ENCODE results near the gene HNRNPUL1. TPM values are rescaled to one million over a fixed set of nuclear protein-coding genes. Genes with fewer than 3 reads are reported as not detected.

The HNRNPUL1 gene
- total RNA-seq, 1 donor from 2014 or later, result 132 TPM

DNA sequence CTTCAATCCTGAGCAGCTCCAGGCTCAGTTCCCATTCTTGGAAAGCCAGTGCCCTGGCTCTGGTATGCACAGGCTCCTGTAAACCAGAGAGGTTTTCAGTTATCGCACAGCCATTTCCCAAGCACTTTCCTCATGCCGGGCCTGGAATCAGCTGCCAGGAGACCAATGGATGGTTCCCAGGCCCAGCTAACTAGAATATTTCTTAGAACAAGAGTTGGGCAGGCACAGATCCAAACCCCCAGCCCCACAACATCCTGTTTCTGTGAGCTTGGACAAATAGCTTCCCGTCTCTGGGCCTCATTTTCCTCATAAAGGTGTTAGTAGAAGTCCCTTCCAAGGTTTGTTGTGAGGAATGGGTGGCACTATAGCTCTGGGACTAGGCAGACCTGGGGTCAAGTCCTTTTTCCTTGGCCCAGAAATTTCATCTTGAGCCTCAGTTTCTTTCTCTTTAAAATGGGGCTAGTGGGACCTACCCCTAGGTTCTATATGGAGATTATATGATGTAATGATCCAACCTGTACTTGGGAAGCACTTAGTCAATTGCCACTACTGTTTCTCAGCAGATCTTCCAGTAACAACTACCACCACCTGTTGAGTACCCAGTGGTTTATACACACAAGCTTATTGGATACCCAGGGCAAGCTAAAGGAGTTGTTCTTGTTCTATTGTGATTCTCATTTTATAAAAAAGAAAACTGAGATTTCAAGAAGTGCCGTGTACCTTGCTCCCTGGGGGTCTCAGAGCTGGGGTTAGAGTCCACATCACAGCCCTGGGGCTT is 40.7 kb downstream of the HNRNPUL1 start:
- H3K27me3 ChIP-seq (ENCODE audit: control insufficient read depth, insufficient read depth, low read length), result no peaks in the 10 kb centered on the region
- H3K36me3 ChIP-seq (ENCODE audit: control insufficient read depth, insufficient read depth, low read length), result peaks cover 5% of the 10 kb centered on the region
- no peak for DNase-seq (ENCODE audit: low read depth)
- H3K4me3 ChIP-seq (ENCODE audit: low read depth, low read length), result no peak overlapping the region
- TF ChIP-seq, protein P1, sequence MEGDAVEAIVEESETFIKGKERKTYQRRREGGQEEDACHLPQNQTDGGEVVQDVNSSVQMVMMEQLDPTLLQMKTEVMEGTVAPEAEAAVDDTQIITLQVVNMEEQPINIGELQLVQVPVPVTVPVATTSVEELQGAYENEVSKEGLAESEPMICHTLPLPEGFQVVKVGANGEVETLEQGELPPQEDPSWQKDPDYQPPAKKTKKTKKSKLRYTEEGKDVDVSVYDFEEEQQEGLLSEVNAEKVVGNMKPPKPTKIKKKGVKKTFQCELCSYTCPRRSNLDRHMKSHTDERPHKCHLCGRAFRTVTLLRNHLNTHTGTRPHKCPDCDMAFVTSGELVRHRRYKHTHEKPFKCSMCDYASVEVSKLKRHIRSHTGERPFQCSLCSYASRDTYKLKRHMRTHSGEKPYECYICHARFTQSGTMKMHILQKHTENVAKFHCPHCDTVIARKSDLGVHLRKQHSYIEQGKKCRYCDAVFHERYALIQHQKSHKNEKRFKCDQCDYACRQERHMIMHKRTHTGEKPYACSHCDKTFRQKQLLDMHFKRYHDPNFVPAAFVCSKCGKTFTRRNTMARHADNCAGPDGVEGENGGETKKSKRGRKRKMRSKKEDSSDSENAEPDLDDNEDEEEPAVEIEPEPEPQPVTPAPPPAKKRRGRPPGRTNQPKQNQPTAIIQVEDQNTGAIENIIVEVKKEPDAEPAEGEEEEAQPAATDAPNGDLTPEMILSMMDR (IDR thresholded peaks at IDR 0.05; ENCODE audit: insufficient read depth, low read length, poor library complexity, severe bottlenecking), result no peak

DNA sequence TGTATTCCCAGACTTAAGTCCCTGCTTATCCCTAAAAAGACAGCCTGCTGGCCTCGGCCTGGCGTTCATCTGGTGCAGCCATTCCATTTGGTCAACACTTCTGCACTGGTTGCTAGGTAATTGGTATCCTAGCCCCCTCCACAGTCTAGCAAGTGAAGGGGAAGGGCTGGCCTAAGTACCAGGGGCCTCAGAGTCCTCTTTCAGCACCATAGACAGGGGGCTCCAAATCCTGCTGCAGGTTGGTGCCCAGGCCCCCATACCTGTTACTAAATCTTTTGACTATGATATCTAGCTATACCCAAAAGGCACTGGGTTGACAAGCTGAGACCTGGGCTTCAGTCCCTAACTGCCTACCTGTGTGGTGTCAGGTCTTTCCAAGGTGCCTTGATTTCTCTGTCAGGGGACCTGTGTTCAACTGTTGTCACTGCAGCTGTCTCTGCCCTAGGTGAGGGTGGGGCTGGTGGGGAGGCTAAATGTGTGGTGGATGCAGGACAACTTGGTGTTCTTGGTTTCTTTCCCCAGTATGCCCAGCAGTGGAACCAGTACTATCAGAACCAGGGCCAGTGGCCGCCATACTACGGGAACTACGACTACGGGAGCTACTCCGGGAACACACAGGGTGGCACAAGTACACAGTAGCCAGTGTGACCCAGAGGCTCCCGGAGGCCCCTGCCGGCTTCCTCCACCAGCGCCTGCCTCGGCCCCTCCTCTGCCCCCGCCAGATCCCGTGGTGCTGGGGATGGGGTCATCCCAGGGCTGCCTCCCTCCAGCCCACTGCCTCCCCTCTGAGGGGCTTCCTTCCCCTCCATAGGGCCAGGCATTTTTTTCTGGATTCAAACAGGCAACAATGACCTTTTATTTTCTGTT is 42.0 kb downstream of the HNRNPUL1 start:
- Histone ChIP-seq H3K4me3 (ENCODE audit: low read depth, low read length) (no peak overlapping the region), H3K36me3 (ENCODE audit: control insufficient read depth, insufficient read depth, low read length) (peaks cover 5% of the 10 kb centered on the region), H3K27me3 (ENCODE audit: control insufficient read depth, insufficient read depth, low read length) (no peaks in the 10 kb centered on the region)
- TF ChIP-seq, protein P1 (IDR thresholded peaks at IDR 0.05; ENCODE audit: insufficient read depth, low read length, poor library complexity, severe bottlenecking), result no peak
- DNase-seq (ENCODE audit: low read depth), result no peak

DNA sequence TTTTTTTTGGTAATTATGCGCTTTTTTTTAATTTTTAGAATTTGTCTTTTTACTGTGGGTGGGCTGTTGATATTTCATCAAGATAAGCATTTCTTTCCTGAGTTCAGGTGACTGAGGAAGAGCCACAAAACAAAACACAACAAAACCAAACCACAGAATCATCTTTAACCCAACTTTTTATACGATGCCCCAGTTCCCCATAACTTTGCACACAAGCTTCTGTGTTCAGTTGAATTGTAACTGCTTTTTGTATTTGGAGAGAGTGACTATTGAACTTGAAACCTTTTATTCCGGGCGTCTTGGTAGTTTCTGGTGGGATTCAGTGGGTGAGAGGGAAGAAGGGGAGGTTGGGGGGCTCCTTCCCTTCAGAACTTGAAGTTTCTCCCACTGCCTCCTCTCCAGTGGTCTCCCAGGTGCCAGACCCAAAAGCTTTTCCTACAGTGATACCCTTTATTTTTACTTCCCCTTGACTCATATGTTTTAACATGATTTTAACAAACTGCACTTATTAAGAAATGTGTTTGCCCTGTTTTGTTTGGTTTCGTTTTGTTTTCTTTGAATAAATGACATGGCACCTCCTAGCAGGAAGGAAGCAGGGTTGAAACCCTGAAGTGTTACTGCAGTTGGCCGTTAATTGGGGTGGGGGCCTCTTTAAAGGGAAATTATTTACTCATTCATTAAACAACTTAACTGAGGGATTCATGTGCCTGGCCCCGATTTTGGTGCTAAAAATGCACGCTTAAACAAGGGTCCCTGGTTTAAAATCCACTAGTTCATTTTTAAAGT is 43.1 kb downstream of the HNRNPUL1 start:
- TF ChIP-seq, protein P1 (IDR thresholded peaks at IDR 0.05; ENCODE audit: insufficient read depth, low read length, poor library complexity, severe bottlenecking), result no peak
- Histone ChIP-seq H3K36me3 (ENCODE audit: control insufficient read depth, insufficient read depth, low read length) (peaks cover 5% of the 10 kb centered on the region), H3K4me3 (ENCODE audit: low read depth, low read length) (no peak overlapping the region), H3K27me3 (ENCODE audit: control insufficient read depth, insufficient read depth, low read length) (no peaks in the 10 kb centered on the region)
- no peak for DNase-seq (ENCODE audit: low read depth)

DNA sequence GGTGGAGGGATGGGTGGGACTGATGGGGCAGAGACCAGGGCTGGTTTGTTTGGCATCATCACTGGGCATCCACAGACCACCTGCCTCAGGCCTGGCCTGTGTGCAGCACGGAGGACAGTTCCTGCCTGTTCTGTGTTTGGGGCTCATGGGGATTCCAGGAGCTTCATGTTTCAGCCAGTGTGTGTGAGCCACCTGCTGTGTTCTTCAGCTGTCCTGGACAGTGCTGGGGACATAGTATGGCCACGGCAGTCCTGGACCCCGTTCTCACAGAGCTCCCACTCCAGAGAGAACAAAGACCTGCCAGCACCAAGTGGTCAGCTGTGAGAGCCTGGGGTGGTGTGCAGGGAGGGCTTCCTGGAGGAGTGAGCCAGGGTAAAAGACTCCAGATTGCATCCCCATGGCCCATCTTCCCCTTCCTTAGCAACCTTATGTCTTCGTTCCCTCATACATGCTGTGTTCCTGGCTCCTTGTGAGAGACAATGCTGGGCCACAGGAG is 43.8 kb downstream of the HNRNPUL1 start:
- no peak overlapping the region for H3K4me3 ChIP-seq (ENCODE audit: low read depth, low read length)
- TF ChIP-seq, protein P1 (IDR thresholded peaks at IDR 0.05; ENCODE audit: insufficient read depth, low read length, poor library complexity, severe bottlenecking), result no peak
- H3K27me3 ChIP-seq (ENCODE audit: control insufficient read depth, insufficient read depth, low read length), result no peaks in the 10 kb centered on the region
- H3K36me3 ChIP-seq (ENCODE audit: control insufficient read depth, insufficient read depth, low read length), result peaks cover 5% of the 10 kb centered on the region
- no peak for DNase-seq (ENCODE audit: low read depth)

DNA sequence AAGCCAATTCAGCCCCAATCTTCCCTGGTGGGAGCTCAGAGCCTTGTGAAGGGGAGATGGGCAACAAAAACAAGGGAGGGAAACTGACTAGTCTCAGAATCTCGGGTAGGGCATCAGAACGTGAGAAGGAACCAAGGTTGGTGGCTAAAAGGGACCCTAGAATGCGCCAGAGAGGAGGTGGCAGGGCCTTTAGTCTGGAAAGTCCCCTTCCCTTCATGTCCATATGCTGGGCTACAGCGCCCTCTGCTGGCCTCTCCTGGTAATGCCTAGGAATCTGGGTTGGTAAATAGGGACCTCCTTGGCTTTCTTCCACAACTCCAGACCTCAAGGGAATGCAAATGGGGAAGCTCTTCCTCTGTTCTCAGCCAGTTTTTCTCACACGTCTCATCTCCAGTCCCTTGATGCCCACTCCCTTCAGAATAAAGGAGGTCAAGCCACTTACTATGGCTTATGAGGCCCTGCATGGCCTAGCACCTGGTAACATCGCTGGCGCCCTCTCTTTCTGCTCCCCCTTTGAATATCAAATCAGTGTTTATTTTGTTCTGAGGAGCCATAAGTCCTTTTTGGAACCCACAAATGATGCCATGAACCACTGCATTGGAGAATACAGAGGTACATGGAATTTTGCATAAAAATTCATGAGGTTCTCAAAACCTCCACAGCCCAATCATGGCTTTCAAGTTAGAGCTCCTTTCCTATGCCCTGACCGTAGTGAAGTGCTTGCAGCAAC is 44.4 kb downstream of the HNRNPUL1 start:
- DNase-seq (ENCODE audit: low read depth), result no peak
- TF ChIP-seq, protein P1 (IDR thresholded peaks at IDR 0.05; ENCODE audit: insufficient read depth, low read length, poor library complexity, severe bottlenecking), result peak; percentile 98
- Histone ChIP-seq H3K27me3 (ENCODE audit: control insufficient read depth, insufficient read depth, low read length) (no peaks in the 10 kb centered on the region), H3K36me3 (ENCODE audit: control insufficient read depth, insufficient read depth, low read length) (peaks cover 5% of the 10 kb centered on the region), H3K4me3 (ENCODE audit: low read depth, low read length) (no peak overlapping the region)

All from kidney epithelial cell (primary cell).